Upper lobe of left lung (tissue), 4 donors: ENCODE measurements around the gene KRT7.

Experiments
- POLR2A ChIP-seq, 4 donors: fragments of 450-650 bp; IDR thresholded peaks; one replicate each; pipeline ENCODE4 v1.5.1; 2016 to 2017; ENCODE audit warnings: antibody characterized with exemption in 4 of 4, mild to moderate bottlenecking in 2 of 4
- POLR2AphosphoS5 ChIP-seq, 2 donors: sonication (generic); formaldehyde crosslinking; IDR thresholded peaks; one replicate each; pipeline ENCODE4 v1.5.1; 2017; ENCODE audit warnings: antibody characterized with exemption in 2 of 2
- TF ChIP-seq, protein P1 (sequence below), 6 experiments: fragments of 450-650 bp in 4 of 6; fragments of 200-600 bp in 2 of 6; sonication (generic) in 2 of 6; IDR thresholded peaks; one replicate each; pipeline ENCODE4 v1.5.1; 2016 to 2019; ENCODE audit warnings: antibody characterized with exemption in 6 of 6

DNA sequence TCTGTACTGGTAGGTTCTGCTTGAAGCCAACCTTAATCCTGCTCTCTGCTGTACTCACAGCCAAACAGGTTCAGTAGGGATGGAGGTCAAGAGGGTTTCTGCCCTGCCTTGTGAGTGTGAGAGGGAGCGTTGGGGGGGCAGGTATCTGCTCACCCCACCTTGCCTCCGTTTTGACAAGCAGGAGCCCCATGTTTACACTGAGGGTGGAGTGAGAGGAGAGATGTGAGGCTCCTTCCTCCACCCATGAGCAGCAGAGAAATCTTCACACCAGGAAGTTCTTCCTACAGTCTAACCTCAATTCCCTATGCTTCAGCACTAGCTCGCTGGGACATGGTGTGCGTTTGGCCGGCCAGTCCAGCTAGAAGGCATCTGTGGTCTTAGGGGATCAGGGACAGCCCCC, 45.4 kb upstream of the KRT7 start:
- TF ChIP-seq, protein P1, sequence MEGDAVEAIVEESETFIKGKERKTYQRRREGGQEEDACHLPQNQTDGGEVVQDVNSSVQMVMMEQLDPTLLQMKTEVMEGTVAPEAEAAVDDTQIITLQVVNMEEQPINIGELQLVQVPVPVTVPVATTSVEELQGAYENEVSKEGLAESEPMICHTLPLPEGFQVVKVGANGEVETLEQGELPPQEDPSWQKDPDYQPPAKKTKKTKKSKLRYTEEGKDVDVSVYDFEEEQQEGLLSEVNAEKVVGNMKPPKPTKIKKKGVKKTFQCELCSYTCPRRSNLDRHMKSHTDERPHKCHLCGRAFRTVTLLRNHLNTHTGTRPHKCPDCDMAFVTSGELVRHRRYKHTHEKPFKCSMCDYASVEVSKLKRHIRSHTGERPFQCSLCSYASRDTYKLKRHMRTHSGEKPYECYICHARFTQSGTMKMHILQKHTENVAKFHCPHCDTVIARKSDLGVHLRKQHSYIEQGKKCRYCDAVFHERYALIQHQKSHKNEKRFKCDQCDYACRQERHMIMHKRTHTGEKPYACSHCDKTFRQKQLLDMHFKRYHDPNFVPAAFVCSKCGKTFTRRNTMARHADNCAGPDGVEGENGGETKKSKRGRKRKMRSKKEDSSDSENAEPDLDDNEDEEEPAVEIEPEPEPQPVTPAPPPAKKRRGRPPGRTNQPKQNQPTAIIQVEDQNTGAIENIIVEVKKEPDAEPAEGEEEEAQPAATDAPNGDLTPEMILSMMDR (IDR thresholded peaks at IDR 0.05) = no peak
- no peak for TF ChIP-seq POLR2A (IDR thresholded peaks at IDR 0.05)
- no peak for TF ChIP-seq POLR2AphosphoS5 (IDR thresholded peaks at IDR 0.05)
